ENCODE measurements around the gene KCNJ18.
"Not testable (repeated sequence)": the region's sequence is repeated elsewhere in the genome, so short reads cannot be mapped to it uniquely, and the experiment has no call there.

Gene KCNJ18

DNA sequence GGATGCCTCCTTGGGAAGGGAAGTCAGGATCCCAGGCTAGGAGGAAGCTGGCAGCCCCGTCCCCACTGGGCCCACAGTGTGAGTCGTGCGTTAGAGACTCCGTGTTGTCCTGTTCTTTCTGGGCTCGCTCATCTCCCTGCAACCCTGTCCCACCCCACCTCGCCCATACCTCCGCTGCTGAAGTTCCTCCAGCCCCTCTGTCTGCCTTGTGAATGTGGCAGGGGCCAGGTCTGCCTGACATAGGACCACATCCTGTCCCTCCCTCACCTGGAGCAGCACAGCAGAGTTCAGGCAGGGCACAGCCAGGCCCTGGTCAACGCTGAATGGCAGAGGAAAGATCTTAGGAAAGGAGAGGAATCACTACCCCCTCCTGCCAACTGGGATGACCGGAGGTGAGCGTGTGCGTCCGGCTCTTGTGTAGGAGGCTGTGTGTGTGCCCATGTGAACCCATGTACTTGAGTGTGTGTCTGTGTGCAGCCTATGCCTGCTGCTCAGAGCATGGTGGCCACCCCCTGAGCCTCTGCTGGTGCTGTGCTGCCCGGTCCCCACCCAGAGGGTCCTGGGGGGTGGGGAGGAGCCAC is 12.8 kb downstream of the KCNJ18 start:
- H3K9me3 ChIP-seq (ENCODE audit: low read length): no peaks in the 10 kb centered on the region

DNA sequence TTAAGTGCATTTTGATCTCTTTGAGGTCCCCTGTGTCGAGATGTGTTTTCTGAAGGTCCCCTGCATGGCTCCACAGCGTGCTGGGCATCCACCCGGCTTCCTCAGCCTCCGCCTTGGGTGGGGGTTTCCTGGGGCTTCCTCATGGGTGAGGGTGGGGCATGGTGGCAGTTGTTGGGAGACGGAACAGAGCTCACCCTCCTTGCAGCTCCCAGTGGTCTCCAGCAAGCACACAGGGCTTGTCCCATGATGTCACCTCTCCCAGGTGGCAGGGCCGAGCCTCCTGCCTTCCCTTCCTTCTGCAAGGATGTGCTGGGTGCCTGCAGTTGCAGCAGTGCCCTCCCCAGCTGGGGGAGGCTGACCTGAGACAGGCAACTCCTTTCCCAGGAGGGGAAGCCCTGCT is 13.4 kb downstream of the KCNJ18 start:
- H3F3A ChIP-seq (ENCODE audit: insufficient read depth, low read length); H4K20me1 ChIP-seq (ENCODE audit: insufficient read depth, low read length); H3K9me2 ChIP-seq (ENCODE audit: low read depth, low read length); H3K79me2 ChIP-seq (ENCODE audit: insufficient read depth, low read length); H3K4me2 ChIP-seq (ENCODE audit: low read length); H2AFZ ChIP-seq (ENCODE audit: low read length); H3K36me3 ChIP-seq (ENCODE audit: insufficient read depth, low read length); H3K9ac ChIP-seq (ENCODE audit: low read length); H3K27me3 ChIP-seq (ENCODE audit: insufficient read depth, low read length); H3K9me3 ChIP-seq (ENCODE audit: low read length); H3K27ac ChIP-seq (ENCODE audit: low read depth, low read length, poor library complexity, severe bottlenecking); H3K4me1 ChIP-seq (ENCODE audit: insufficient read depth, low read length, severe bottlenecking); H3K4me3 ChIP-seq (ENCODE audit: low read depth, low read length, poor library complexity, severe bottlenecking): not testable (repeated sequence)

More for the DNA sequence above, 12.8 kb downstream of the KCNJ18 start:
- Histone ChIP-seq H4K20me1 (ENCODE audit: insufficient read depth, low read length) (no peaks in the 10 kb centered on the region), H3F3A (ENCODE audit: insufficient read depth, low read length) (no peaks in the 10 kb centered on the region), H3K4me2 (ENCODE audit: low read length) (no peak overlapping the region), H3K79me2 (ENCODE audit: insufficient read depth, low read length) (no peaks in the 10 kb centered on the region), H2AFZ (ENCODE audit: low read length) (no peak overlapping the region), H3K9ac (ENCODE audit: low read length) (no peak overlapping the region), H3K4me3 (ENCODE audit: low read depth, low read length, poor library complexity, severe bottlenecking) (no peak overlapping the region), H3K4me1 (ENCODE audit: insufficient read depth, low read length, severe bottlenecking) (no peaks in the 10 kb centered on the region), H3K36me3 (ENCODE audit: insufficient read depth, low read length) (no peaks in the 10 kb centered on the region), H3K9me2 (ENCODE audit: low read depth, low read length) (no peaks in the 10 kb centered on the region), H3K27ac (ENCODE audit: low read depth, low read length, poor library complexity, severe bottlenecking) (no peak overlapping the region), H3K27me3 (ENCODE audit: insufficient read depth, low read length) (no peaks in the 10 kb centered on the region)
- TF ChIP-seq EZH2 (IDR thresholded peaks at IDR 0.05; ENCODE audit: borderline replicate concordance, low read length) (no peak), CTCF (IDR thresholded peaks at IDR 0.05; ENCODE audit: low read length) (no peak)

- H3K36me3 ChIP-seq (ENCODE audit: insufficient read depth, low read length); H3K4me2 ChIP-seq (ENCODE audit: low read length); H3K27ac ChIP-seq (ENCODE audit: low read depth, low read length, poor library complexity, severe bottlenecking); H3K4me3 ChIP-seq (ENCODE audit: low read depth, low read length, poor library complexity, severe bottlenecking); H3K79me2 ChIP-seq (ENCODE audit: insufficient read depth, low read length); H3K4me1 ChIP-seq (ENCODE audit: insufficient read depth, low read length, severe bottlenecking); H3K9me3 ChIP-seq (ENCODE audit: low read length); H4K20me1 ChIP-seq (ENCODE audit: insufficient read depth, low read length); H3F3A ChIP-seq (ENCODE audit: insufficient read depth, low read length); H2AFZ ChIP-seq (ENCODE audit: low read length); H3K27me3 ChIP-seq (ENCODE audit: insufficient read depth, low read length); H3K9ac ChIP-seq (ENCODE audit: low read length); H3K9me2 ChIP-seq (ENCODE audit: low read depth, low read length): not testable (repeated sequence)
Observed at GRCh38 chr17:21706546-21706945, 14.2 kb downstream of the KCNJ18 start.

- not testable (repeated sequence) for H3K9me2 ChIP-seq (ENCODE audit: low read depth, low read length); H3K4me1 ChIP-seq (ENCODE audit: insufficient read depth, low read length, severe bottlenecking); H4K20me1 ChIP-seq (ENCODE audit: insufficient read depth, low read length); H3K36me3 ChIP-seq (ENCODE audit: insufficient read depth, low read length); H3K9me3 ChIP-seq (ENCODE audit: low read length); H3K27me3 ChIP-seq (ENCODE audit: insufficient read depth, low read length); H3K79me2 ChIP-seq (ENCODE audit: insufficient read depth, low read length); H3K4me2 ChIP-seq (ENCODE audit: low read length); H3K27ac ChIP-seq (ENCODE audit: low read depth, low read length, poor library complexity, severe bottlenecking); H3K4me3 ChIP-seq (ENCODE audit: low read depth, low read length, poor library complexity, severe bottlenecking); H2AFZ ChIP-seq (ENCODE audit: low read length); H3F3A ChIP-seq (ENCODE audit: insufficient read depth, low read length); H3K9ac ChIP-seq (ENCODE audit: low read length)
Observed at GRCh38 chr17:21707131-21707530, 14.8 kb downstream of the KCNJ18 start.

GRCh38 chr17:21707711-21708611 is 15.6 kb downstream of the KCNJ18 start:
- not testable (repeated sequence) for H3K4me1 ChIP-seq (ENCODE audit: insufficient read depth, low read length, severe bottlenecking); H3K4me2 ChIP-seq (ENCODE audit: low read length); H3K27me3 ChIP-seq (ENCODE audit: insufficient read depth, low read length); H3K4me3 ChIP-seq (ENCODE audit: low read depth, low read length, poor library complexity, severe bottlenecking); H3K27ac ChIP-seq (ENCODE audit: low read depth, low read length, poor library complexity, severe bottlenecking); H3K9ac ChIP-seq (ENCODE audit: low read length); H3K79me2 ChIP-seq (ENCODE audit: insufficient read depth, low read length); H3F3A ChIP-seq (ENCODE audit: insufficient read depth, low read length); H4K20me1 ChIP-seq (ENCODE audit: insufficient read depth, low read length); H3K36me3 ChIP-seq (ENCODE audit: insufficient read depth, low read length); H3K9me2 ChIP-seq (ENCODE audit: low read depth, low read length); H3K9me3 ChIP-seq (ENCODE audit: low read length); H2AFZ ChIP-seq (ENCODE audit: low read length)

DNA sequence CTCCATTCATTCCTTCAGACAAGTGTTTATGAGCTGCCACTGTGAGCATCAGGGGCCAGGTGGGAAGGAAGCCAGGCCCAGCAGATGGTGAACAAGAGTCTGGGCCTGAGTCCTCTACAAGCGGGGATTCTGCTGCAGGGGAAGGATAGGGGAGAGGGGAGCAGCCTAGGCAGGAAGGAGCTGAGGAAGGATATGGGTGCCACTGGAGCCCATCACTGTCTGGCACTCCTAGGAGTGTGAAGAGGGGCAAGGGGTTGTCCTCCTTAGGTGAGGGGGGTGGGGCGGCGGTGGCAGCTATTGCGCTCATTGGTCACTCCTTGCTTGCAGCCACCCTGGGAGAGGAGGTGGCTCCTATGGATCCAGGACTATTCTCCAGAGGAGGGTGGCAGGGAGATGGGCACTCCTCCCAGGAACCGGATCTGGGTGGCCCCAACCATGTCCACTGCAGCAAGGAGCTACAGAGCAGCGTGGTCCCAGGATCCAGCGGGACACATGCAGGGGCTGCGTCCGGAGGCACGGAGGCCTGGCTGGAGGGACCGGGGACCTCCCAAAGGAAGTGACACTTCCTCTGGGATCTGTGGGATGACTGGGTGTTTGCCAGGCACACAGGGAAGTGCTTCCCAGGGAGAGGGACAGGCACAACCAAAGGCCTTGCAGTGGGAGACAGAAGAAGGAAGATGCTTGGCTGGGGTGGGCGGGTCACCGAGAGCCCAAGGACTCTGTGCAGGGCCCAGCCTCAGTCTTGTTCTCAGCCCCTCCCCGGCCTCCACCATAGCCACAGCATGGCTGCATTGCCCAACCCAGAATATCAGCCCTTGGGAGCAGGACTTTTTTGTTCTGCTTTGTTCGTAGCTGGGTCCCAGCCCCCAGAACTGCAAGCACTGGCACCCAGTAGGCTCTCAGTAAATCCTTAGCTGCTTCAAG is 16.6 kb downstream of the KCNJ18 start:
- not testable (repeated sequence) for H3K27ac ChIP-seq (ENCODE audit: low read depth, low read length, poor library complexity, severe bottlenecking); H3K36me3 ChIP-seq (ENCODE audit: insufficient read depth, low read length); H3K9ac ChIP-seq (ENCODE audit: low read length); H3F3A ChIP-seq (ENCODE audit: insufficient read depth, low read length); H3K9me2 ChIP-seq (ENCODE audit: low read depth, low read length); H4K20me1 ChIP-seq (ENCODE audit: insufficient read depth, low read length); H3K4me2 ChIP-seq (ENCODE audit: low read length); H2AFZ ChIP-seq (ENCODE audit: low read length); H3K27me3 ChIP-seq (ENCODE audit: insufficient read depth, low read length); H3K9me3 ChIP-seq (ENCODE audit: low read length); H3K79me2 ChIP-seq (ENCODE audit: insufficient read depth, low read length); H3K4me1 ChIP-seq (ENCODE audit: insufficient read depth, low read length, severe bottlenecking); H3K4me3 ChIP-seq (ENCODE audit: low read depth, low read length, poor library complexity, severe bottlenecking)

Data from OCI-LY1 (cell line).